ENCODE results near the gene EPB41L1.

The EPB41L1 gene

DNA sequence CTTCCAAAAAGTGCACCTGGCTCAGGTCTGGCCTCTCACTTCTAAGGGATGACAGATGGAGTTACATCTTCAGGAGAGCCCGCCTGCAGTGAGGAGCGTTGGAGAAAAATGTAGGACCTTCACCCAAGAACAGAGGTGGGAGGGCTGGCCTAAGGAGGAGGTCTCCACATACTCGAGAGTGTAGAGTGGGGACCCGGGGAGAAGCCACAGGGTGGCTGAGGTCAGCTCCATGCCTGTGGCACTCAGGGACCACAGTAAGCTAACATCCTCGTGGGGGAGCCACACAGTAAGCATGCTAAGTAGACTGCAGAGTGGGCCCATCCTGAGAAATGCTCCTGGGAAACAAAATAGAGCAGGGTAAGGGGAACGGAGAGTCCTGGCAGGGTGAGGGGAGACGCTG is 105.8 kb downstream of the EPB41L1 start:
- DNase-seq (ENCODE audit: low read depth in 2 of 2), result no peak

DNA sequence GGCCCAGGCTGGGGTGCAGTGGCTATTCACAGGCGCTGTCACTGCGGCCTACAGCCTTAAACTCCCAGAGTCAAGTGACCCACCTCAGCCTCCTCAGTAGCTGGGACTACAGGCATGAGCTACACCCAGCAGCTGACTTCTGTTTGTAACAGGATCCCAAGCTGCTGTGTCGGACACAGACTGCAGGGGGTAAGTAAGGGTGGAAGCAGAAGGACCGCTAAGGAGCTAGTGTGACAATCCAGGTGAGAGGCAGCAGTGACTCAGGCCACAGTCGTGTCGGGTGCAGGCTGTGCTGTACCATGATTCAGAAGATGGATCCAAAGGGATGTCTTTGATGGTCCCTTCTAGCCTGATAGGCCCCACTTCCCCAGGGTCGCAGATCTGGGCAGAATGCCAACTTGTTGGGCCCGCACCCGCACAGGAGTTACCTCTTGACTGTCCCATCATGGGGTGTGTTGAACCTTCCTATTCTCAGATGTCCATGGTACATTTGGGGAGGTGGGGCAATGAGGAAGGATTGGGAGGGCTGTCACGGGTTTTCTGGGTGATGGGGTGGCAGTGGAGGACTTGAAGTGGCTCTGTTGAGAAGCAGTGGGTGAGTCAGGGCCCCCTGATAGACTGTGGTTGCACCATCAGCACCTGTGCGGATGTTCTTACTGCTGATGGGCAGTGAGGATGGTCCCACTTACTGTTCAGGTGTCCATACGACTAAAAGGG is 107.0 kb downstream of the EPB41L1 start:
- DNase-seq (ENCODE audit: low read depth in 2 of 2), result no peak

DNA sequence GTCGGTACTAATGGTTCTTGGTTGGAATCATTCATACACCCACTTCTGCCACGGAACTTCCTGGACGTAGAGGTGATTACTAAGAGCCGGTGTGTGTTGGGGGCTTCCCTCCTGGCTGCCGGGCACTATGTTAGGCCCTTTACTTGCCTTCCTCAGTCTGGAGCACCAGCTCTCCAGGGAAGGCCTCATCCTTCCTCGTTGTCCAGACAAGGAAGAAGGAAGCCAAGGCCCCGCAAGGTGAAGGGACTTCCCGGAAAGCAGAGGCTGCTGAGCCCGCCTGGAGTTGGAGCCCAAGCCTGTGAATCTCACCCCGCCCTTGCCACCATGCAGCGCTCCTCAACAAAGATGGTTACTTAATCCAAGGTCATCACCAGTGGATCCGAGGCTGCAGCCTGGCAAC is 107.9 kb downstream of the EPB41L1 start:
- no peak for DNase-seq (ENCODE audit: low read depth in 2 of 2)

- no peak for DNase-seq (ENCODE audit: low read depth in 2 of 2)
Observed at GRCh38 chr20:36264426-36265246, 110.1 kb downstream of the EPB41L1 start.

- no peak for DNase-seq (ENCODE audit: low read depth in 2 of 2)
Observed at GRCh38 chr20:36266189-36266588, 111.6 kb downstream of the EPB41L1 start.

DNA sequence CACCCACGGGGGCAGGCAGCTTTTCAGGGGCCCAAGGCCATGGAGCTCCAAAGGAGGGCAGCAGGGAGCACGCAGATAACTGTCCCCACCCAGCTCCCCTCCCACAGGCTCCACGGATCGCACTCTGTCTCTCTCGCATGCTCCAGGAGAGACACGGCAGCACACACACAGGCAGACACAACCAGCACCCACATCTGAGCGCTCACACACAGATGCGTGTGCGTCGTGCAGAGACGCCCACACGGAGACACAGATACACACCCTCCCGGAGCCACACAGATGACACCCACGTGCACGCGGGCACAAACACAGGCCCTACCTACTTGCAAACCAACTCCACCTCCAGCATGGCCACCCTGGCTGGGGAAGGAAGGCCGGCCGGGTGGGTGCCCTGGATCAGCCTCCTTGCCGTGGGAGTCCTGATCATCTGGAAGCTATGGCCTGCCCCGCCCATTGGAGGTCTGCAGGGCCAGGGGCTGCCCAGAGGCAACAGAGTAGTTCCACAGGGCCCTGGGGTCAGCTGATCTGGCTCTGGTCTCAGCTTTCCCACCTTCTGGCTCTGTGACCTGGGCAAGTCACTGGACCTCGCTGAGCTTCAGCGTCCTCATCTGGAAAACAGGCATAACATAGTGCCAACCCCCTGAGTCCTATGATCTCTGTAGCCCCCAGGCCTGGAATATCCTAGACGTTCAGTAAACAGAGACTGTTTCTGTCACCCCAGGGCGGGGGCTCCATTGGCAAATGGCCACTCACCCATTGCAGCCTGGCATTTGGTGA is 113.3 kb downstream of the EPB41L1 start:
- no peak for DNase-seq (ENCODE audit: low read depth in 2 of 2)

- DNase-seq (ENCODE audit: low read depth in 2 of 2), result no peak
Observed at GRCh38 chr20:36268440-36269342, 114.2 kb downstream of the EPB41L1 start.

DNA sequence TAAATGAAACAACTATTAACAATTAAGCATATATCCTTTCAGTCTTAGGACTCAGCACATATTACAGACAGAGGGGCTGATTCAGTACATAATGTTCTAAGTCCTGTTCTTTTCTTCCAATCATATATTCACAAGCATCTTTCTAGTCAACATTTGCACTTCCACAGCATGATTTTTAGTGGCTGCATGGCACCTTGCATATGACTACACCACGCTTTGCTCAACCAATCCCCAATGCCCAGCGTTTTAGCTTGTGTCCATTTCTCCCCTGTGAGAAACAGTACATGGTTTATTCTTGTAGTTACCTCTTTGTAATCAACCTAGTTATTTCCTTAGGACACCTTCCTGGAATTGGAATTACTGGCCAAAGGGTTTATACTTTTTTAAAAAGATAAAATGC is 115.0 kb downstream of the EPB41L1 start:
- no peak for DNase-seq (ENCODE audit: low read depth in 2 of 2)

DNA sequence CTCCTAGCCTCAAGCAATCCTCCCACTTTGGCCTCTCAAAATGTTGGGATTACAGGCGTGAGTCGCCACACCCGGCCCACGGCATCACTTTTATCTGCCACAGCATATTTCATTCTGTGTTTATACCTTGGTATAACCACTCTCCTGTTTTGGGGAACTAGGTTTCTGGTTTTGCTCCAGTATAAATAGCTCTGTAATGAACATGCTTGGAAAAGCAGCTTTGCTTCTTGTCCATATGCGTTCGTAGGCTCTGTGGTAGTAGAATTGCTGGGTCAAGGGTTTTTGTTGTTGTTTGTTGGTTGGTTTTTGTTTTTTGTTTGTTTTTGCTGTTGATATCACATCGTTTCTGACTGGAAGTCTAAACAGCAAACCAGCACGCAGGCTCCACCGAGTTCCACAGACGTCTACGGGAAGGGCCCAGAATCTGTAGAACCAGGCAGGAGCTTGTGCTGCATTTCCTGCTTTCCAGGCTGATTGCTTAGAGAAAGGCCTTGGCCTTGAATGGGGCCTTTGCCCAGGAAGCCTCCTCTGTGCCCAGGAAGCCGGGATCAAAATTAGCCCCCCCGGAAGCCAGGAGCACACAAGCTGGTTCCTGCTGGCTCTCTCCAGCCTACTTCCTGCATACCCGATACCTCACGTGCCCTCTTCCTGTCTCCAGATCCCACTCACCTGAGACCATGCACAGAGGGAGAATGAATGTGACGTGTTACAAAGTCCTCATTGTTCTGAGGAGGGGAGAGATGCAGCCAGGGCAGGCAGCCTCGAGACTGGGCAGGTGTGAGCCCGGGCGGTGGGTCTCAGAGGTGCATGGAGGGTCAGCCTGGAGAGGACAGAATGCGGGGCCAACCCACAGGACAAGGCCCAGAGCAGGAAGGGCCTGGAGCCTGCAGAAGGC is 116.5 kb downstream of the EPB41L1 start:
- no peak for DNase-seq (ENCODE audit: low read depth in 2 of 2)

- no peak for DNase-seq (ENCODE audit: low read depth in 2 of 2)
Observed at GRCh38 chr20:36271639-36272546, 117.4 kb downstream of the EPB41L1 start.

DNA sequence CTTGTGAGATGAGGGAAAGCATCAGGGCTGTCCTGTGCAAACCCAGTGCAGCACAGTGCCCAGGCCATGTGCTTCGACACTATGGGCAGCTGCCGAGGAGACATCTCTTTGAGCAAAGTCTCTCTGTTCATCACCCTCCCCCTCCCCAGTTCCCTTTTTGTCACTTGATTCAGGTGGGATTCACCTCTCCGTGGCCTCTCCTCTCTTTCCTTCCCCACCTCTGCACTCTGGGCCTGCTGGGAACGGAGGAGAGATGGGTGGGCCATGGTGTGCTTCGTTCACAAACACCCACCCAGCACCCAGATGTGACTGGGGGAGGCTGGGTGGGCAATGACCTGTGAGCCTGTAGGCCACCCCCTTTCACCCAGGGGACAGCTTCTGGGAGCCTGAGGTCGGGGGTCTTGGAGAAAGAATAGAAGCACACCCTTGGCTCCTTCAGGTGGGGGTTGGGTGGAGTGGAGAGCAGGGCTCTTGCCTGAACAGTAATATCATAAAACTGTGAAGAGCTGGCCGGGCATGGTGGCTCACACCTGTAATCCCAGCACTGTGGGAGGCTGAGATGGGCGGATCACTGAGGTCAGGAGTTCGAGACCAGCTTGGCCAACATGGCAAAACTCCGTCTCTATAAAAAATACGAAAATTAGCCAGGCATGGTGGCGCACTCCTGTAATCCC is 118.1 kb downstream of the EPB41L1 start:
- DNase-seq (ENCODE audit: low read depth in 2 of 2), result no peak

GRCh38 chr20:36273414-36274180 is 119.1 kb downstream of the EPB41L1 start:
- no peak for DNase-seq (ENCODE audit: low read depth in 2 of 2)

DNA sequence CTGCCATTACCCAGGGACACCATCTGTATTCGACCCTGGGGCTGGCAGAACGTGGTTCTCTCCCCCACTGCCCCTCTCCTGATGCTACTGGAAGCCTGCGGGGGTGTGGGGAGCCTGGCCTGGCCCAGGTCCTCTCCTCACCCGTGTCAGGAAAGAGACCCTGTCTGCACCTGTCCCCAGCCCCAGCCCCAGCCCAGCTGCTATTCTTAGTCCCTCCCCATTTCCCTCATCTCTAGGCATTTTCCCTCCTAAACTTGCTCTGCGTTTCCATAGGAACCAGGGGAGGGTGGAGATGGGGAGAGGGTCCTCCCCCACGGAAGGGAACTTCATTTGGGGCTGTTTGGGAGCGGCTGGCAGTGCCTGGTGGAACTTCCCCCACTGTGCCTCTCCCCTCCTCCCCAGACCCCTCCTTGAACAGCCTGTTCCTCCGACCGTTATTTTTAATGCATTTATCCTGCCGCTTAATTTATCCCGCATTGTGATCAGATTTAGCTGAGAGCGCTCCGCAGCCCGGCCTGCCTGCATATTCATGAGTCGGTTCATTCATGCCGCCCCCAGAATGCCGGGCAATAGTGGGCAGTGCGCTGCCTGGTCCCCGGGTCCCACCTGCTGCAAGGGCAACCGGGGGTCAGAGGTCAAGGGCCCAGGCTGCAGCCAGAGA is 119.8 kb downstream of the EPB41L1 start:
- DNase-seq (ENCODE audit: low read depth in 2 of 2), result no peak

DNA sequence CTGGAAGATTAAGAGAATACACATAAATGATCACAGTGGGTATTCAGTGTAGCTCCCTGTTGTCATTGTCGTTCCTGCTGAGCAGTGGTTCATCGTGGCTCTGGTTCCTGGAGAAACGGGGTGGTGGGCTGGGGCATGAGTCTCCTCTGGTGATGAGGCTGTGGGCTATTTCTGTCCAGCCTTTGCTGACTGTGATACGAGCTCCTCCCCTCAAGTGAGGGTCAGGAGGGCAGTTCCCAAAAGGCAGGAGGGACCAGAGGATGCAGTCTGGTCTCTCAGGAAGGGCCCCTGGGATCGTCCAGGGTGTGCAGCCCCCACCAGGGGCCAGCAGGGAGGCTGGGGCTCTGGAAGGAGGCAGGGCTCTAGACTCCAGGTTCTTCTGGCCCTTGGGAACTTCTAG is 120.5 kb downstream of the EPB41L1 start:
- DNase-seq (ENCODE audit: low read depth in 2 of 2), result no peak

DNA sequence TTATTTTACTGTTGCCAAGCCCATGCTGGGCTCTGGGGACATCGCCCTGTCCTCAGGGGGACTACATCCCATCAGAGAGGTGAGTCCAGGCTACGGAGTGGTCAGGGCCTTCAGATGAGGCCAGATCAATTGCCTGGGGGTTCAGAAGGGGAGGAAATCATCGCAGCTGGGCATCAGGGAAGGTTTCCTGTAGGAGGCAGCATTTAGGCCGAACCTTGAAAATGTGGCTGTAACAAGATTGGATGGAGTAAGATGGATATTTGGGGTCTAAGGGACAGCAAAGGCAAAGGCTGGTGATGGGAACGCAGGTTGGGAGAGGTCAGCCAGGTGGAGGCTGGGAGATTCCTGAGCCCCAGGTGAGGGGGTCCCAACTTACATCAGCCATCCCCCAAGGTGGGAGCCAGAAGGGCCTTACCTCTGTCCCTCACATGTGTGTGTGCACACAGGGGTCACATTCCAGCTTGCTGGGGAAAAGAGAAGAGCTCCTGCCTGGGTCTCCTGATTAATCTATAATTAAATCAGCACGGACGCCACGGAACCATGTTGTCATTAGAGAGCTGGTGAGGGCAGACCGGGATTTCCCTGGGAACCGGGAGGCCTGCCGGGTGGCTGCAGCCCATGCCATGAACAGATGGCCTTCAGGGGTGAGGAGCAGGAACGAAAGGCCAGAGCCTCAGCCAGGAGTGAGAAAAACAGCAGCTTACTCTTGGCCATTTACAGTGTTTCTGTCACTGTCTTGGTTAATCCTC is 121.1 kb downstream of the EPB41L1 start:
- DNase-seq (ENCODE audit: low read depth in 2 of 2), result no peak

- DNase-seq (ENCODE audit: low read depth in 2 of 2), result no peak
Observed at GRCh38 chr20:36277546-36277945, 123.0 kb downstream of the EPB41L1 start.

- DNase-seq (ENCODE audit: low read depth in 2 of 2), result no peak
Observed at GRCh38 chr20:36279362-36279761, 124.8 kb downstream of the EPB41L1 start.

Data from fibroblast of skin of left quadriceps (primary cell).